GM21576 (cell line): ENCODE results near the gene PSMD12.
"Not testable (repeated sequence)": the region's sequence is repeated elsewhere in the genome, so short reads cannot be mapped to it uniquely, and the experiment has no call there.

Experiments
- ATAC-seq: cut with Tn5 transposase; IDR thresholded peaks from one replicate; pipeline ENCODE4 v1.9.1; 2021; ENCODE audit warnings: mild to moderate bottlenecking, moderate library complexity; ENCODE audit not compliant: unreplicated experiment

The PSMD12 gene

DNA sequence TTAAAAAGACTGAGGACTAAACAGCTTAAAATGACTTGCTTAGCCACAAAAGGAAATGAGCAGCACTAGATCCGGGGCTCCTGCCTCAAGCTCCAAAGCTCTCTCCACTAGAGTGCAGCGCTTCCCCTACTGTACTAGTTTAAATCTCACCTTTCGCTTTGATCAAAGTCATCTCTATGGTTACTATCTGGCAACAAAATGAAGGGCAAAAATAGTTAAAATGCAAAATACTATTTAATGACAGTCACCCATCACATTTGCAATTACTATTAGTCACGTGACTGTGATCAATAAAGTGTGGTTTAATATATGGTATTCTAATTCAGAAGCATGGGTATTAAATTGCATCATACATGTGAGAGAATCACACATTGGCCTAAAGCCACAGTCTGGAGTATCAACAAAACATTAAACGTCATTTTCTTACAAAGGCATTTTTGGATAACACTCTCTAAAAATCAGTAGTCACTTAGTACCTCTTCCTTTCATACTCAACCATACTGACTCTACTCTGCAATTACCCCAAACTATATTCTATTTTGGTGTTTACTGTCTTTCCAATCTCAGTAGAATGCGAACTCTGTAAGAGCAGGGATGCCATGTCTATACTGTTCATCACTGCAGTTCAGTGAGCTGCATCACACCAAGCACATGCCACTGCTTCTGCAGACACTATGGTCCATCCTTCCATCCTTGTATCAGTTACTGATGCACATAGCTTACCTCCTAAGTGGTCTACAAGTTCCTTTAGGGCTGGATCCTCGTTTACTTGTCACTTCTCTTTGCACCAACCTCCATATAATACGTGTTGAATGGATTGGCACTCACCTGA lies 6.2 kb downstream of the PSMD12 start:
- no peak for ATAC-seq

DNA sequence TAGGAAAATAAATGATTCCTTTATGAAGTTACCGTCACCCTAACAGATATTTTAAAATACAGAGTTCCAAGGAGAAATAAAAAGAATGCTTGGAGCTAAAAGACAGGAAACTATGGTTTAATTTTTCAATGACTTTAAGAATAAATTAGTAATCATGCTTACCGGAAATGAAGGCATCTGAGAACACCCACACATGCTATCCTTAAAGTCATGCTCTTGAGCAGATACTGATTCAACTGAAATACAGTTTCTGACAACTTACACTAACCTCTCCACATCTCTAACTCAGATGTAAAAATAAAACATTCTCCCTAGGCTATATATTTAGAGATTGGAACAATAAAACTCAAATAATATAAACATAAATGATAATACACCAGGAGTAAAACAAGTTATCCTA lies 7.8 kb downstream of the PSMD12 start:
- no peak for ATAC-seq

DNA sequence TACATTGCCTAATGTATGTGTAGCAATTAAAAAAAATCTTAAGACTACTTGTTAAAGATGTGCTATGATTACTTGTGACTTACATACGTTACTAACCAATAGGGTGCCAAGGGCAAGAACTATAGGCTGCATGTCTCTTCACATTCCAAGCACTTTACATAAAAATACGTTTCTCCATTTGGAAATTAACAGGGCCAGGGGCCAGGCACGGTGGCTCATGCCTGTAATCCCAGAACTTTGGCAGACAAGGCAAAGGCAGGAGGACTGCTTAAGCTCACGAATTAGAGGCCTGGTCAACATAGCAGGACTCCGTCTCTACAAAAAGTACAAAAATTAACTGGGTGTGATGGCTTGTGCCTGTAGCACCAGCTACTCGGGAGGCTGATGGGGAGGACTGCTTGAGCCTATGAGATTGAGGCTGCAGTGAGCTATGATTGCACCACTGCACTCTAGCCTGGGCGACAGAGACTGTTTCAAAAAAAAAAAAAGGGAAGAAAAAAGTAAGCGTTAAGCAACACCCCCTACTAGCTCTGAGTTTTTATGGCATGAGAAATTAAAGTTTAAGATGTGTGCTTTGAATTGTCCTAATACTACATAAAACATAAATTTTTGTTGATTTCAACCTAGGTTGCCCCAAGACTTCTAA lies 12.3 kb downstream of the PSMD12 start:
- ATAC-seq = no peak

DNA sequence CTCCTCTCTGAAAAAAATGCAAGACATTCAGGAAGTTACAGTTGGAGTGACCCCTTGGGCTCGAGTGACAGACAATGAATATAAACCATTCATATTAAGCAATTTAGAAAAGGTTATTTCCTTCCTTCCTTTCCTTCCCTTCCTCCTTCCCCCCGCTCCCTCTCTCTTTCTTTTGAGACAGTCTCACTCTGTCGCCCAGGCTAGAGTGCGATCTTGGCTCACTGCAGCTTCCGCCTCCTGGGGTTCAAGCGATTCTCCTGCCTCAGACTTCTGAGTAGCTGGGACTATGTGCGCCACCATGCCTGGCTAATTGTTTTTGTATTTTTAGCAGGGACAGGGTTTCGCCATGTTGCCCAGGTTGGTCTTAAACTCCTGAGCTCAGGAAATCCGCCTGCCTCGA lies 13.2 kb downstream of the PSMD12 start:
- ATAC-seq = no peak

DNA sequence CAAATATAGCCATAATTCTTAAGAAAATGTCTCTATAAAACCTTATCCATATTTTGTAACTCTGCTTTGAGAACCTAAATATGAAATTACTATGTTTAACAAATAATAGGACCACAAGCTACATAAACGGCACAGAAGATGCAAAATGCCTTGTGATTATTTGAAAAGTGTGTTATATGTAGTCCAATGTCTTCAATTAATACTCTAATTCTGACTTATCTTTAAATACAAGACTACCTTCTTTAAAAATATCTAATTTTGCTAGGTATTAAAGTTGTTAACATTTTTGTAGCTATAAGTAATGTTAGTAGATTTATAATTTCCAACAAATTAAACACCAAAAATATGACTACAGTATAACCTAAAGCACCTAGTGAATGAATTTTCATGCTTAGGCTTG lies 17.0 kb downstream of the PSMD12 start:
- ATAC-seq = no peak

DNA sequence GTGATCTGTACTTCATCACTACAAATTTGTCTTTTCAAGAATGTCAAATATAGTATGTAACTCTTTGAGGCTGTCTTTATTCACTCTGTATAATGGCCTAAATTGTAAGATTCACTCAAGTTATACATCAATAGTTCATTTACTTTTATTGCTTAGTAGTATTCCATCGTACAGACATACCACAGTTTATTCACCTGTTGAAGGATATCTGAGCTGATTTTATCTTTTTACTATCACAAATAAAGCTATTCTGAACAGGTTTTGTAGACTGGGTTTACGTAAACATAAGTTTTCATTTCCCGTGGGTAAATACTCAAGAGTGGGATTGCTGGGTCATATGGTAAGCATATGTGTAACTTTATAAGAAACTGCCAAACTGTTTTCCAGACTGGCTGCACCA lies 18.6 kb downstream of the PSMD12 start:
- ATAC-seq = no peak

DNA sequence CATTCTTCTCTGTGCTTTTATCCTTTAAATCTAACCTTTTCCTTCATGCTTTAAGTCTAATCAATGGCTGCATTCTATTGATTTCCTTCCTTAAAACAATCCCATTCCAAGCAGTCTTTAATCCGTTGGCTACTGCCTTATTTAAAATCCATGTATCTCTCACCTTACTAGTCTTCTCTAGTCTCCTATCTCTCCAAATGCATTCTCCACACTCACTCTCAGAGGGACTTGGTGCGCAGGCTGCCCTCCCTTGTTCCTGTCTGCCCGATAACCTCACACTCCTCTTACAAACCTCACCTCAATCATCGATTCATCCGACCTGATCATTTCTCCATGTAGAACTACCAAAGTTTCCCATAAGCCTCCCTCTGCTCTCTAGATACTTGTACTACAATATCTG lies 23.1 kb downstream of the PSMD12 start:
- no peak for ATAC-seq

DNA sequence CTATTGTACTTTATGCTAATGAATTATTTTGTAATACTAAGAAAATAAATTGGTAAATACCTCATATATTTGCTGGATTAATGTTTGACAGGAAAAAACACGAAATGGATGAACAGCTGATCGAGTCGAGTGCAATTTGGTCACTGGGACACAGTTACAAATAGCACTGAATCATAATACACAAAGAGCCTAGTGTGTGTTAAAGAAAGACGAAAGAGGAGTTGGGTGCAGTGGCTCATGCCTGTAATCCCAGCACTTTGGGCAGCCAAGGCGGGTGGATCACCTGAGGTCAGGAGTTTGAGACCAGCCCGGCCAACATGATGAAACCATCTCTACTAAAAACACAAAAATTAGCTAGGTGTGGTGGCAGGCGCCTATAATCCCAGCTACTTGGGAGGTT lies 28.0 kb downstream of the PSMD12 start:
- not testable (repeated sequence) for ATAC-seq

DNA sequence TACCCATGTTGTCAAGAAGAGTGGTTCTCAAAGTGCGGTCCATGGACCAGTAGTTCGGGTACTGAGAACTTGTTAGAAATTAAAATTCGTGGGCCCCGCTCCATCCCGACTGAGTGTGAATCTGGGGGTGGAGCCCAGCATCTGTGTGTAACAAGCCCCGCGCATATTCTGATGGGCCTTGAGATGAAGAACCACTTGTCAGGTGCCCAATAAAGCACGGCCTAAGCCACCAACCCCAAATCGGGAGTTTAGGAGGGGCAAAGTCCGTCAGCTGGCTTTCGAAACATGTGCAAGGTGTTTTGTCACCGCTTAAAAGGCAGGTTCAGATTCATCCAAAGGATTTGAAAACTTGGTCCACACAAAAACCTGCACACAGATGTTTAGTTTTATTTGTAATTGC lies 29.5 kb downstream of the PSMD12 start:
- no peak for ATAC-seq

DNA sequence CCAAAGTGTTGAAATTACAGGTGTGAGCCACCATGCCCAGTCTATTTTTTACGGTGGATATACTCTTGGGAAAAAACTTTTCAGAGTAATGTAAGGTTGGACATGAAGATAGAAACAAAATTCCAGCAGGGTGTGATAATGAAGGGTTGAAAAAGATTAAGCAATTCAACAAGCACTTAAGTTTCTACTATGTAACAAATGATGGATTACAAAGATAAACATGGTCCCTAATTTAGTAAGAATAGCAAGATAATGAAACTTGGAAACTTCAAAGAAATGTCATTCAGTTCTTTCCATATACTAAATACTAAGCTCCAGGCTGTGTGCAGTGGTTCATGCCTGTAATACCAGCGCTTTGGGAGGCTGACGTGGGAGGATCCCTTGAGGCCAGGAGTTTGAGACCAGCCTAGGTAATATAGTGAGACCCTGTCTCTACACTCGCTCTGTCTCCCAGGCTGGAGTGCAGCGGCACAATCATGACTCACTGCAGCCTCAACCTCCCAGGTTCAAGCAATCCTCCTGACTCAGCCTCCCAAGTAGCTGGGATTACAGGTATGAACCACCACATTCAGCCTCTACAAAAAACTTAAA lies 31.0 kb downstream of the PSMD12 start:
- ATAC-seq = no peak

DNA sequence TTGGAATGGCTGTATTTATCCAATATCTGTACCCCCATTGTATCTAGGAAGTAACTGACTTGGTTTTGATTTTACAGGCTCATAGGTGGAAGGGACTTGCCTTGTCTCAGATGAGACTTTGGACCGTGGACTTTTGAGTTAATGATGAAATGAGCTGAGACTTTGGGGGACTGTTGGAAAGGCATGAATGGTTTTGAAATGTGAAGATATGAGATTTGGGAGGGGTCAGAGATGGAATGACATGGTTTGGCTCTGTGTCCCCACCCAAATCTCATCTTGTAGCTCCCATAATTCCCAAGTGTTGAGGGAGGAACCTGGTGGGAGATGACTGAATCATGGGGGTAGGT lies 34.2 kb downstream of the PSMD12 start:
- not testable (repeated sequence) for ATAC-seq

DNA sequence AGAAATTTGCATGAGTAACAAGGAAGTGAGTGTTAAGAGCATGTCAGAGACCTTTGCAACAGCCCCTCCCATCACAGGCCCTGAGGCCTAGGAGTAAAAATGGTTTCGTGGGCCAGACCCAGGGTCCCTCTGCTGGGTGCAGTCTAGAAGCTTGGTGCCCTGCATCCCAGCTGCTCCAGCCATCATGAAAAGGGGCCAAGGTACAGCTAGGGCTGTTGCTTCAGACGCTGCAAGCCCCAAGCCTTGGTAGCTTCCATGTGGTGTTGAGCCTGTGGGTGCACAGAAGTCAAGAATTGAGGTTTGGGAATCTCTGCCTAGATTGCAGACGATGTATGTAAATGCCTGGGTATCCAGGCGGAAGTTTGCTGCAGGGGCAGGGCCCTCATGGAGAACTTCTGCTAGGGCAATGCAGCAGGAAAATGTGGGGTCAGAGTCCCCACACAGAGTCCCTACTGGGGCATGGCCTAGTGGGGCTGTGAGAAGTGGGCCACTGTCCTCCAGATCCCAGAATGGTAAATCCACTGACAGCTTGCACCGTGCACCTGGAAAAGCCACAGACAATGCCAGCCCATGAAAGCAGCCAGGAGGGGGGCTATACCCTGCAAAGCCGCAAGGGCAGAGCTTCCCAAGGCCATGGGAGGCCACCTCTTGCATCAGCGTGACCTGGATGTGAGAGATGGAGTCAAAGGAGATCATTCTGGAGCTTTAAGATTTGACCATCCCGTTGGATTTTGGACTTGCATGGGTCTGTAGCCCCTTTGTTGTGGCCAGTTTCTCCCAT lies 34.8 kb downstream of the PSMD12 start:
- not testable (repeated sequence) for ATAC-seq

DNA sequence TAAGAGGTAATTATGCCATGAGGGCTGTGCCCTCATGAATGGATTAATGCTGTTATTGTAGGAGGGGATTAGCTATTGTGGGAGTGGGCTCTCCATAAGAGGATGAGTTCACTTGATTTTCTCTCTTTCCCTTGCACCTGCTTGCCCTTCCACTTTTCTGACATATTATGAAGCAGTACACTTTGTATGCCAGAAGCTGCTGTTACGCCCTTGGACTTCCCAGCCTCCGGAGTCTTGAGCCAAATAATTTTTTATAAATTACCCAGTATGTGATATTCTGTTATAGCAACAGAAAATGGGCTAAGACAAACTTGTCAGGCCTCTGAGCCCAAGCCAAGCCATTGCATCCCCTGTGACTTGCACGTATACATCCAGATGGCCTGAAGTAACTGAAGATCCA lies 38.4 kb downstream of the PSMD12 start:
- no peak for ATAC-seq

DNA sequence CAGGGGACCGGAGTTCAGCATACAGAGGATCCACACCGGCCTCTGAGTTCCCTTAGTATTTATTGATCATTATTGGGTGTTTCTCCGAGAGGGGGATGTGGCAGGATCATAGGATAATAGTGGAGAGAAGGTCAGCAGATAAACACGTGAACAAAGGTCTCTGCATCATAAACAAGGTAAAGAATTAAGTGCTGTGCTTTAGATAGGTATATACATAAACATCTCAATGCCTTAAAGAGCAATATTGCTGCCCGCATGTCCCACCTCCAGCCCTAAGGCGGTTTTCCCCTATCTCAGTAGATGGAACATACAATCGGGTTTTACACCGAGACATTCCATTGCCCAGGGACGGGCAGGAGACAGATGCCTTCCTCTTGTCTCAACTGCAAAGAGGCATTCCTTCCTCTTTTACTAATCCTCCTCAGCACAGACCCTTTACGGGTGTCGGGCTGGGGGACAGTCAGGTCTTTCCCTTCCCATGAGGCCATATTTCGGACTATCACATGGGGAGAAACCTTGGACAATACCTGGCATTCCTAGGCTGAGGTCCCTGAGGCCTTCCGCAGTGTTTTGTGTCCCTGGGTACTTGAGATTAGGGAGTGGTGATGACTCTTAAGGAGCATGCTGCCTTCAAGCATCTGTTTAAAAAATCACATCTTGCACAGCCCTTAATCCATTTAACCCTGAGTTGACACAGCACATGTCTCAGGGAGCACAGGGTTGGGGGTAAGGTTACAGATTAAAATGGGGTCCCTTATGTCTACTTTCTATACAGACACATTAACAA lies 39.2 kb downstream of the PSMD12 start:
- ATAC-seq = not testable (repeated sequence)

DNA sequence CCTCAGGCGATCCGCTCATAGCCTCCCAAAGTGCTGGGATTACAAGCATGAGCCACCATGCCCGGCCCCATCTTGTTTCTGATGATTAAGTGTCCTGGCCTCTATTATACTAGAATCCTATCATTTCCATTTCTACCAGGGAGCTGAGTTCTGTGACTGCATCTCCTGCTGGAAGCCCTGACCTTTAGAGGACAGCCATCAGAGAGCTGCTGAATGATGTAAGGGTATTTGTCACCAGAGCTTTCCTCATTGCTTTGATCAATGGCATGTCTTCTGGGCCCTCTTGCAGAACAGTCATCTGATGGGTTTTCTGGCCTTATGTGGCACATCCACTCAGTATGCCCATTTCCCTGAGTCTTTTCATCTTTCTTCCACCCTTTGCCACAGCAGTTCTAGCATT lies 39.9 kb downstream of the PSMD12 start:
- no peak for ATAC-seq

DNA sequence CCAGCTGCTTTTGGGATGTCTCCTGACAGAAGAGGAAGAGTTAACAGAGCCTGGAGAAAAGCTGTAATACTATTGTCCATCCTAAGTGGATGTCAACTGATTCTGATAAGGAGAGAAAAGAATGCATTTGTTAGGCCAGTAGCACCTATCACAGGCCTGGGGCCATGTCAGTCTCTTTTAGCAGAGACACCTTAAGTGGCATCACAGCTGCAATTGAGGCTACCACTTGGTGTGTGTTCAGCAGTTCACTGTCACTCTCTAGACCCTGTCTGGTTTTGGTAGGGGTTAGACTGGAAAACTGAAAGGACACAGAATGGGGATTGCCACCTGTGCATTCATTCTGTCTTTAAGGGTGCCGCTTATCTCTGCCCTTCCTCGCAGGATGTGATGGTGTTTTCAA lies 42.0 kb downstream of the PSMD12 start:
- ATAC-seq = no peak

DNA sequence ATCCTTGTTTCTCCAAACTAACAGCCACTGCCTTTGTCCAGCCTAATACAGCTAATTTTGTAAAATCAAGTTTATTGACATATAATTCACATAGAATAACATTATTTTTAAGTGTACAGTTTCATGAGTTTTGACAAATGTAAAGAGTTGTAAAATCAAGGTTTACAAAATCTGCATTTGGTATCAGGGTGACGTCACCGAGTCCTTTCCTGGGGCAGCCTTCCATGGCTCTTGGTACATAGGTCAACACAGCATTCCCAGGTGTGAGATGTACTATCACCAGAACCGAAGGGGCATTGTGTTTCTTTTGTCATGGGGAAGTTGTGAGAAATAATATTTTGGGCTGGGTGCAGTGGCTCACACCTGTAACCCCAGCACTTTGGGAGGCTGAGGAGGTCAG lies 42.9 kb downstream of the PSMD12 start:
- no peak for ATAC-seq

DNA sequence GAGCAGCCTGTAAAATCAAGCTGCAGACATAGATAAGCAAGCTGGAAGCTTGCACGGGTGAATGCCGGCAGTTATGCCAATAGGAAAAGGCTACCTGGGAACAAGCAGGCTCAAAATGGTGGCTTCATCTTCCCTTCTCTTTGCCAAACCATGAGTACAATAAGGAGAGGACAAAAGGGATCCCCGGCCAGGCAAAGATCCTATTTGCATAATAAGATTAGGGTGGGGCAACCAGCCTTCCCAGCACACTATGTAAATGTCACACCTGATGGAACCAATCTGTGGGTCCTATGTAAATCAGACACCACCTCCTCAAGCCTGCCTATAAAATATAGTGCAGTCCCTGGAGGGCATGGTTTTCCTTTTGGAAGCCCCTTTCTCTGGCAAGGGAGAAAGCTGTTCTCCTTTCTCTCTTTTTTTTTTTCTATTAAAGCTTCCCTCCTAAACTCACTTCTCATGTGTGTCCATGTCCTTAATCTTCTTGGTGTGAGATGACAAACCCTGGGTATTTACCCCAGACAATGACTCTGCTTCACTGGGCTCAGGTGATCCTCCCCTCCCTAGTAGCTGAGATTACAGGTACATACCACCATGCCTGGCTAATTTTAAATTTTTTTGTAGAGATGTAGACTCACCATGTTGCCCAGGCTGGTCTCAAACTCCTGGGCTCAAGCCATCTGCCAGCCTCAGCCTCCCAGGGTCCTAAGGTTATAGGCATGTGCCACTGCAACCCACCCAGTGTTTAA lies 44.2 kb downstream of the PSMD12 start:
- ATAC-seq = no peak

DNA sequence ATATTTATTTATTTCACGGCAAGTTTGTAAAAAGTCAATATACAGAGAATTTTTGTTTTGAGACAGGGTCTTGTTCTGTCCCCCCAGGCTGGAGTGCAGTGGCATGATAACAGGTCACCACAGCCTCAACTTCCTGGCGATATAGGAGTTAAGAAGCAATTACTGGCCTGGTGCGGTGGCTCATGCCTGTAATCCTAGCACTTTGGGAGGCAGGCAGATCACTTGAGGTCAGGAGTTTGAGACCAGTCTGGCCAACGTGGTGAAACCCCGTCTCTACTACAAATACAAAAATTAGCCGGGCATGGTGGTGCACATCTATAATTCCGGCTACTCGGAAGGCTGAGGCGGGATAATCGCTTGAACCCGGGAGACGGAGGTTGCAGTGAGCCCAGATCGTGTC lies 44.9 kb downstream of the PSMD12 start:
- not testable (repeated sequence) for ATAC-seq

DNA sequence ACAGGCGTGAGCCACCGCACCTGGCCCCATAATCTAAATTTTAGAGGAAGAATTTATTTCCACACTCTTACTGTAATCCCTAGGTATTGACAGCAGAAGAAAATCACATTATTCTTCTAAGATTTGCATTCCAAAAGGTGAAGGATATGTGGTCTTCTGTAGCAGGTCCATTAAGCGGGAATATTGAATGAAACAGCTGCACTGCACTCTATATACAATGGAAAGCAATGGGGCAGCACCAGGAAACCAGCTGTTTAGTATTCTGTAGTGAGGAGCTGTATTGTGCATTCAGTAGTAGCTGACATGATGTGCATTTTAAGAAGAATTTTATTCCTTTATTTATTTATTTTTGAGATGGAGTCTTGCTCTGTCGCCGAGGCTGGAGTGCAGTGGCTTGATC lies 49.6 kb downstream of the PSMD12 start:
- no peak for ATAC-seq
